Fibroblast of the aortic adventitia (primary cell): ENCODE results near the gene LAMC2. TPM values are rescaled to one million over a fixed set of nuclear protein-coding genes. Genes with fewer than 3 reads are reported as not detected.
A peak's percentile ranks its signal among the peaks of the same experiment; 100 is the strongest.
"Not testable (repeated sequence)": the region's sequence is repeated elsewhere in the genome, so short reads cannot be mapped to it uniquely, and the experiment has no call there.

ENCODE experiments used
- DNase-seq: peaks from one replicate; pipeline ENCODE4 v3.0.0-alpha.2; 2010; ENCODE audit warnings: low read depth
- H3K4me3 ChIP-seq: 2 replicates; pipeline ENCODE4 v1.5.1; 2011; ENCODE audit warnings: low read depth, mild to moderate bottlenecking, control low read depth, low read length, moderate library complexity
- total RNA-seq: library from RNA; depleted of rRNA; stranded (reverse); fragments of >200 nt; gene quantifications from 2 replicates; pipeline ENCODE4 v1.2.3, GENCODE V29; 2012; ENCODE audit warnings: low replicate concordance
- TF ChIP-seq, protein P1 (sequence below): IDR thresholded peaks from 2 replicates; pipeline ENCODE4 v1.5.1; 2011; ENCODE audit warnings: mild to moderate bottlenecking, low read length, control low read depth, inconsistent platforms; ENCODE audit not compliant: insufficient read depth

Gene LAMC2
- total RNA-seq, 1 donor, result 2.8 TPM

DNA sequence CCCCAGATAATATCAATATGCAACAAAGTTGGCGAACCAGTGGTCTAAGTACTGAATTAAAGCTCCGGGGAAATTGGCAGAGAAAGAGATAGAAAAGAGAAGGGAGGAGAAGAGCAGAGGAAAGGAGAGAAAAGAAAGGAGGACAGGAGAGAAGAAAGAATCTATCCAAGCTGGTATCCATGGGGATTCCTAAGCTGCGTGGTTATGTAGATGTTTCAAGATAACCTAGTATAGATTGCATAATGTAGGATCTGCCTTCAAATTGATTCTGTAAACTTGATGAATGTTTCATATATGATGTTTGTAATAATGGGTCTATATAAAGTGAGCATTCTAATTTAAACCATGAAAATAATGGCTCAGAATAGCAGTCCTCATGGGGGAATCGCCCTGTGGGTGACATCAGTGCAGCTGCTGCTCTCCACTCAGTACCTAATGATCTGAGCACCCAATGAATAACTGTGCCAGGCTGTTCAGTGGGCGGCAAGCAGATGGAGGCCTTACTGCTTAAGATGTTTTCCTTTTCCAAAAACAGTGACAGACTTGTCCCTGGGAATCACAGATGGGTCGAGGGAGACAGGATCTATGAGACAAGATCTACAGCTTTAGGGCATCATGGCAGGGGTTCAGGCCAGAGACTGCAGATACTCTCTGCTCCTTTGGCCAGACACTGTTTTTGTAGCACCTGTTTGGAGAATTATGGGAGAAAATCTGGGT, 78.0 kb downstream of the LAMC2 start:
- TF ChIP-seq, protein P1, sequence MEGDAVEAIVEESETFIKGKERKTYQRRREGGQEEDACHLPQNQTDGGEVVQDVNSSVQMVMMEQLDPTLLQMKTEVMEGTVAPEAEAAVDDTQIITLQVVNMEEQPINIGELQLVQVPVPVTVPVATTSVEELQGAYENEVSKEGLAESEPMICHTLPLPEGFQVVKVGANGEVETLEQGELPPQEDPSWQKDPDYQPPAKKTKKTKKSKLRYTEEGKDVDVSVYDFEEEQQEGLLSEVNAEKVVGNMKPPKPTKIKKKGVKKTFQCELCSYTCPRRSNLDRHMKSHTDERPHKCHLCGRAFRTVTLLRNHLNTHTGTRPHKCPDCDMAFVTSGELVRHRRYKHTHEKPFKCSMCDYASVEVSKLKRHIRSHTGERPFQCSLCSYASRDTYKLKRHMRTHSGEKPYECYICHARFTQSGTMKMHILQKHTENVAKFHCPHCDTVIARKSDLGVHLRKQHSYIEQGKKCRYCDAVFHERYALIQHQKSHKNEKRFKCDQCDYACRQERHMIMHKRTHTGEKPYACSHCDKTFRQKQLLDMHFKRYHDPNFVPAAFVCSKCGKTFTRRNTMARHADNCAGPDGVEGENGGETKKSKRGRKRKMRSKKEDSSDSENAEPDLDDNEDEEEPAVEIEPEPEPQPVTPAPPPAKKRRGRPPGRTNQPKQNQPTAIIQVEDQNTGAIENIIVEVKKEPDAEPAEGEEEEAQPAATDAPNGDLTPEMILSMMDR, result no peak
- H3K4me3 ChIP-seq, result no peak overlapping the region
- DNase-seq, result no peak

DNA sequence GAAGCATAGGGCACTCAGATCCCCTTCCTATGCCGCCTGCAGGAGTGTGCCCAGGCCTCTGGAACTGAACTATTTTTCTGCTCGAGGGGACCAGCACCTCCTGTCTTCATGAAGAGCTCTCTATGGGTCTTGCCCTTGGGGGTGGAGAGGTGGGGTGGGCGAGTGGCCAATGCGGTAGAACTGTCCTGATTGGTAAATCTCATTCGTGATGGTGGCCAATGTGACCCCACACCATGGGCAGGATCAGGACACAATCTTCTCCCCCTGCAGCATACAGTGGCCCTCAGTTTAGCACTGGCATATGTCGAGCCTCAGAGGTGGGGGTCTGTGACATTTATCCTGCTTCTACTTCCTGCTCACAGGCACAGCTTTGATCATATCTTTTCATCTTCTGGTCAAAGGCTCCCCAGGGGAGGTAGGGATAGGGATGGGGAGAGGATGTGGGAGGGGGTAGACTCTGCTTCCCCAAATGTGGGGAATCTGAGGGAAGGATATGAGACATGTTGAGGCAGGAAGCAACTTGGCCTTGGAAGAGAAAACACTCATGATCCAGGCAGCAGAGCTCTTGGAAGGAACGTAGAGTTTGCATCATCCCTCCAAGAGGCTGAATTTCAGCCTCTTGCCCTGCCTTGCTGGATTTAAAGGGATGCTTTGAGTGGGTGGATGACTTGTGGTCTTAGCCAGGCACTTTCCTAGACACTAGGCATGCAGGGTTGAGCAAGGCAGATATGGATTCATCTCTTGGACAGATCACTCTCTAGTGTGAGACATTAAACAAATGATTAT, 81.8 kb downstream of the LAMC2 start:
- no peak overlapping the region for H3K4me3 ChIP-seq
- TF ChIP-seq, protein P1, result no peak
- peak; percentile 99 for DNase-seq

DNA sequence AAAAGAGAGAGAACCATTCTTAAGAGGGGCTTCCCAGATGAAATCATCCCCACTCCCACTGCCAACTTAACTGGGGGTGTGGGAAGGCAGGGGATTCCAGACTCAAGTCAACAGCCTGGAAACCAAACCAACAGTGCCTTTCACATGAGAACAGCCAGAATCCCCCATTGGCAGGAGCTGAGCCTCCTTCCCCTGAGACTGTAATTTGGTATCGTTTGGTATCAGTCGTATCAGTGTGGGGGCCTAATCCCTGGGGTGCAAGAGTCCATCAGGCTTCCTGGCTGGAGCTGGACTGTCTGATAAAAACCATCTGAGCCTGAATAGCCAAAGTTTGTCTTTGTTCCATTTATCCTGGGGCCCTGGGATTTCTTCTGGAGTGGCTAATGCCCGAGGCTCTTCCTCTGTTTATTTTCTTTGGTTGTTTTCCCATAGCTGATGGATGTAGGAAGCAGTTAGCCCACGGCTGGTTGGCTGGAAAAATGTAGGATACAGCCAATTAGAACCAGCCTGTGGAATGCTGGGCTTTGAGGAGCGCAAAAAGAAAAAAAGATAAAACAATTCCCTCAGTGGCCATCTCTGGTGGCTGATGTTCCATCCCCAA, 84.6 kb downstream of the LAMC2 start:
- peak; percentile 98 for DNase-seq
- TF ChIP-seq, protein P1, result no peak
- H3K4me3 ChIP-seq, result no peak overlapping the region

DNA sequence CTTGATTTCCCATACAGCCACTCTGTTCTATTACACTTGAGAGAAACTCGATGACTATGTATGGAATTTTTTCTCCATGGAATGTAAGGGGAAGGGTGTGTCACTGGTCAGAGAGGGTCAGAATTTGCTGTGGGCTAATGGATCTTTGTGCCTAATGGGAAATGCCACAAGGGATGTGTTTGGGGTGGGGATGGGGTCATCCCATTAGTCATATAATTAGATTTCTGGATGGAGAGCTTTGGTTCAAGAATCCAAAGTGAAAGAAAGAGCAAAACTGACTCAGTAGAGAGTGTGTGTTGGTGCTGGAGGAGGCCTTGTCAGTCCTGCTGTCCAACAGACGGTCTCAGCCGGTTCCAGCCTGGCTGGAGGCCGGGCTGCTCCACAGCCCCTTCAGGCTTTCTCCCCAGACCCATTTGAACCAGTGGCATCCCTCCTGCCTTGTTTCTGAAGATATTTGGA, 86.4 kb downstream of the LAMC2 start:
- no peak overlapping the region for H3K4me3 ChIP-seq
- peak; percentile 96 for DNase-seq
- TF ChIP-seq, protein P1, result no peak

DNA sequence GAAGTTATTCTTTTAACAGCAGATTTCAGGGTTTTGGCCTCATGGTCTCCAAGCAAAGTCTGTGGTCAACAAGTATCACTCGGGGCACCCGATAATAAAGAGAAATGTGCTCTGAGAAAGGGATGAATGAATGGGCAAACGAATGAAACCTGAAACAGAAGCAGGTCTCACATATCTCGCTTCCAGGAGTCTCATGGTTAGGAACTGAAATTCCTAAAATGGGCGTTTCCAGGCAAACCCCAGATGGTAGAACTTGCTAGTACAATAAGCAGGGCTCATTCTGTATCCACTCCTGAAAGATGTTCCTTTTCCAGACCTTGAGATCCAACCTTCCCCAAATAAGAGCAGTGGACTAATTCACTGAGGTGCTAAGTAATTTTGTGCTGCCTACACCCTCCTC, 87.2 kb downstream of the LAMC2 start:
- no peak overlapping the region for H3K4me3 ChIP-seq
- DNase-seq, result peak; percentile 78
- TF ChIP-seq, protein P1, result no peak

DNA sequence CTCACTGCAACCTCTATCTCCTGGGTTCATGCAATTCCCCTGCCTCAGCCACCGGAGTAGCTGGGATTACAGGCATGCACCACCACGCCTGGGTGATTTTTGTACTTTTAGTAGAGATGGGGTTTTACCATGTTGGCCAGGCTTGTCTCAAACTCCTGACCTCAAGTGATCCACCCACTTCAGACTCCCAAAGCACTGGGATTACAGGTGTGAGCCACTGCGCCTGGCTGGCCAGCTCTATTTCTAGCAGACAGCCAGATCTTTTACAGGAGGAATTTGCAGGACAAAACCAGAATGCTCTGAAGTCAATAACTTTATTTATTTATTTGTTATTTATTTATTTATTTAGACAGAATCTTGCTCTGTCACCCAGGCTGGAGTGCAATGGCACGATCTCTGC, 87.9 kb downstream of the LAMC2 start:
- not testable (repeated sequence) for DNase-seq, H3K4me3 ChIP-seq

DNA sequence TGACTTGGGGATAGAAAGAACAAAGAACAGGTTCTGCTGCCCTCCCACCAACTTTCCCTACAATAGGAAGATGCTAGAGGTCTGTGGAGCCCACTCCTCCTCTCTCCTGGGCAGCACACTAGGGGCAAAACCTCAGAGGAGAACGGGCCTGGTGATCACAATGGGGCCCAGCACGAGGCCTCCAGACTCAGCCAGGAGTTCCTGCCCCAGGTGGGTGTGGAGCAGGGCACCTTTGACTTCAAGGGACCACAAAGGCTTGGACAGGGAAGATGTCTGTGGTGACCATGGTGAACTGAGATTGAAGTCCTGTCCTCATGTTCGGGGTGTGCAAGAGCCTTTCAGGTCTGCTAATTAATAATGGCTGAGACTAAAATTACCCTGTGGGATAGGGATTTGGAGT, 88.8 kb downstream of the LAMC2 start:
- TF ChIP-seq, protein P1, result no peak
- no peak for DNase-seq
- no peak overlapping the region for H3K4me3 ChIP-seq
